ENCODE measurements around the gene KRT36.

The KRT36 gene

DNA sequence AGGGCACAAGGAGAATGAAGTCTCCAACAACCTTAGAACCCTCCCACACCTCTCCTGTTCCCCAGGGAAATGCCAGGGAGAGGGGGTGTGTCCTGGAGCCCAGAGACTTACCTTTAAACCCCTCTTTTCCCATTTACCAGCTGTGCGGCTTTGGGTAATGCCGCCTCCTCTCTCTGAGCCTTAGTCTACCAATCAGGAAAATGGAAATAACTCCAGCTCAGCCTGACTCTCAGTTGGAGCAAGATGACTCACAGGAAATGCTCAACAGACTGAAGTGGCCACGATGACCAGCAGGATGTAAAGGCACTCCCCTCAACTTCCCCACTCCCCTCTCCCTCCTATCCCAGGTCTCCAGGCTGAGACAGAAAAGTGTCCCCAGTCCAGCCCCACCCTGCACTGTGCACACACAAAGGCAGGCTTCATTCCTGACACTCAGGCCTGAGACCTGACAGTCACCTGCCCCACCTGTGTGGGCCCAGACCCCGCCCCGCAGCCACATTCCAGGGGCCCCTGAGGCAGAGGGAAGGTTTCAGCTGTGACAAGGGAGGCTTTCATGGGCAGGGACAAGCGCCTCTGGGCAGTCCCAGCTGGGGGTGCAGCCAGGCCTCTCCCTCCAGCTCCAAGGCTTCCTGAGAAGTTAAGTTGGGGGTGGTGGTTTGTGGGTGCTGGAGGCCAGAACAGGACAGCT, 32.0 kb upstream of the KRT36 start:
- DNase-seq = no peak

DNA sequence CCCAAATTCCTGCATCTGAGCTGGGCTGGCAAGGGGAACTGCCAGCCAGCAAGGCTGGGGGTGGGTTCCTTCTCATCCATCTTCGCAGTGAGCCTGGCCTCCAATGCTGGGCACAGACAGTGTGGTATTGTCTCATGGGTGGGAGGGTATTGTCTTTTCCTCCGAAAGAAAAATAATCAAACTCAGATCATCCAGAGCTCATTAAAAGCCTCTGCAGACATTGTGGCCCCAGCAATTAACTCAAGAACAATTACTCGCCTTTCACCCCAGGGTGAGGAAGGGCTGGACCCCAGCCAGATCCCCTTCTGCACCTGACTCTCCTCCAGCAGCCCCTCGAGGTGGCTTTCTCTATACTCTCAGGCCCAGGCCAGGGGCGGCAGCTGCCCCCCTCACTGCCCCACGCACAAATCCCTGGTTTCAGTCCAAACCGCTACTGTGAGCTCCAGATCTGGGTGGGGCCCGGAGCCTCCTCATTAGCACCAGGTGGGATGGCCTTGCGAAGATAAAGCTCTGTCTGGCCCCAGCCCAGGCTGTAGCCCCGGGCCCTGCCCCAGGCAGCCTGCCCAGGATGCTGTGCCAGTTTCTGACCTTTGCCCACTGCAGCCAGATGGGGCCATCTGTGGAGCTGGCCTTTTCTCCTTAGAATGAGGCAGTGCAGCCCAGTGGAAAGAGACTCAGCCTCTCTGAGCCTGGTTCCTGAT, 31.3 kb upstream of the KRT36 start:
- no peak for DNase-seq

DNA sequence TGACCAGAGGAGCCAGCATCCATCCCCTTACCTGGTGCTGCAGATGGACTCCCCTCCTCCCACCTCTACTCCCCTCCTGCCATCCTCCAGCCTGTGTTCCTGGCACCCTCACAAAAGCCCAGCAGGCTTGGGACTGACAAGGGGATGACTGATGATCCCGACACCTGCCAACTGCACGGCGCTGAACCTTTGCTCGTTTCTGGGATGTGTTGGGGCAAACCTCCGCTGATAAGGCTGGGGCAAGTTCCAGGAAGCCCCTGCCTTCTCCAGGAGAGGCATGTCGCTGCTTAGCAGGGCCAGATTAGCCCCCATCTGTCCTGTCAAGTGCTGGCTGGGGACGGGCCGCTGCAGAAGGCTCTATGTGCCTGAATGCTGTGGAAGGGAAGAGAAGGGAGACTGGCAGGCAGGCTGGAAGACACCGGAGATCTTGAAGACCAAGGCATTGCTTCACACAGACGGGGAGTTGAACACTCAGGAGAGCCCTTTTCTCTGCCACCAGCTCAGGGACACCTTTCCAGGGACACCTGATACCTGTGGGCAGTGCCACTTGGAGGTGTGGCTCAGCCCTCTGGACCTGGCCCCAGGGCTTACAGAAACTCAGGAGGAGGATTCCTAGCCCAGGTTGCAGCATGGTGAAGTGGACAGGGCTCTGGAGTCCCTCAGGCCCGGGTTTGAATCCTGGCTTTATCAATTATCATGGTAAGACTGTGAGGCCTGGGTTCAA, 30.0 kb upstream of the KRT36 start:
- DNase-seq = no peak

DNA sequence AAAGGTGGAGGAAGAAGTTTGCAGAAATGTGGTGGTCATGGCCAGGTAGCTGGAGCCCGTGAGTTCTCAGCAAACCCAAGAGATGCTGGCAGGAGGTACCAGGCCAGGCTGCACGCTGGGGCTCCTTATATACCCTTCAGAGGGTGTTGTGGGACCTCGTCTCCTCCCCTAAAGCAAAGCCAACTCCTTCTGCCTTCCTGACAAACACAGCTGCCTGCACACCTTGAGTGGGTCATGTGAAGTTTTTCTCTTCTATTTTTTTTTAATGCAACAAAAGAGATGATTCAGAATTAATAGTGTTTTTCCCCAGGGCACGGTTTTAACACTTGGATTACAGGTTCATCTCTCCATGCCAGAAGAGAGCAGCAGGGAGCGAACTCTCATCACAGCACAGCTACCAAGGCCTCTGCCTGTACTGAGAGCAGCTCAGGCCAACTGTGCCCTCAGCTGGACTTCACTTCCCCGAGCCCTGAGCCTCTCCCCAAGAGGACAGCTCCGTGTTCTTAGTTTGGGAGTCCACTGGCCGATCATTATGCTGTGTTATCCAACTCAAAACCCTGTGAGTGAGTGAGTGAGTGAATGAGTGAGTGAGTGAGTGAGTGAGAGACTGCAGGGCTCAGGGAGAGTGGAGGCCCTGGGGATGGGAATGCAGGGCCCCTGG, 29.2 kb upstream of the KRT36 start, which contains the start of gene KRT15:
TSS of gene KRT15 (minus strand) at position 102 of the 661 bp plus-strand sequence. CDS start at position 39, 63 bp downstream.
- no peak for DNase-seq

DNA sequence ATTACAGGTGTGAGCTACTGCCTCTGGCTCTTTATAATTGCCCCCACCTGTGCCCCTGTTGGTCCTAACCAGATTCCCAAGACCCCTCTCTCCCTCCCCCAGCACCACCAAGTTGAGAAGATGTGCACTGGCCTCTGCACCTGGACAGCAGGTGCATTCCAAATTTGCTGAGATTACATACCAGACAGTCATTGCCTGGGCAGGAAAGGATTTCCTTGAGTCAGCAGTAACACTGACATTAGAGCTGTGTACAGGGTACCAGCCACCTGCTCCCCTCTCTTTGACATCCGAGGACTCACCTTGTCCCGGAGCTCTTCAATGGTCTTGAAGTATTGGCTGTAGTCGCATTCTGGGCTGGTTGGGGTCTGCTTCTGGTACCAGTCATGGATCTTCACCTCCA, 28.3 kb upstream of the KRT36 start:
- DNase-seq = no peak

DNA sequence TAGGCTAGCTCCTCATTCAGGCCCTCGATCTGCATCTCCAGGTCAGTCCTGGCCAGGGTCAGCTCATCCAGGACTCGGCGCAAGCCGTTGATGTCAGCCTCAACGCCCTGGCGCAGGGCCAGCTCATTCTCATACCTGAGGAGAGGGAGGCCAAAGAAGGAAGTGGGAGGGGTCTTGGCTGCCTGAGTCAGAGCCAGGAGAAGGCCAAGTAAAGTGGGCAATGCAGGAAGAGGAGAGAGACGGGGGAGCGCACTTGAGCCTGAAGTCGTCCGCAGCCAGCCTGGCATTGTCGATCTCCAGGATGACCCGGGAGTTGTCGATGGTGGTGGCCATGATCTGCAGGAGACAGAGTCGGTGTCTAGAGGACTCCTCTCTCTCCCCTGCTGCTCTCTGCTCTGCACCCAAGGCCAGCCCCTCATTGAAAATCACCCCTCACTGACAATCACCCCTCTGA, 27.1 kb upstream of the KRT36 start:
- no peak for DNase-seq

DNA sequence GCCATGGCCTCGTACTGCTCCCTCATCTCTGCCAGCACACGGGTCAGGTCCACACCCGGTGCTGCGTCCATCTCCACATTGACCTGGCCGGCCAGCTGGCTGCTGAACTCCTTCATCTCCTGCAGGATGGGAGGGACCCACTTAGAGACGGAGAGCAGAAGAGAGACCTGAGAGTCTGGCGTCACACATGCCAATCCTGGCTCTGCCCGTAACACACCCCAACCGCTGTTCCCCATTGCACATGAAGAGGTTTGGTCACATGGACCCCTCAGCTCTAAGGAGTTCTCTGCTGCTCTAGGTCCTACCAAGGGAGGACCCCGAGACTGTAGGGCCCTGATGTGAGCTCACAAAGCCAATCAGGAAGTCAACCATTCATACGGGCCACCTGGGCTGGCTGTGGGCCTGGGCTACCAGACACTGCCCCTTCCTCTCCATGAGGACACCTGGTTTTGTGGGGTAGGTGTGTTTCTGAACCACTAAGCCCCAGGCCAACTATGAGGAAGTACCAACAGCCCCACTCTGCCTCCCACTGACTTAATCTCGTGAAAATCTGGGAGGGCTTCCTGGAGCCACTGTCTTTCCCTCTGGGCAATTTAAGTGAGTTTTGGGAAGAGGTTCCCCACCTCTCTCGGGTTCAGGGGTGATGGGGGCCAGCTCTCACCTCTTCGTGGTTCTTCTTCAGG, 26.6 kb upstream of the KRT36 start:
- no peak for DNase-seq

DNA sequence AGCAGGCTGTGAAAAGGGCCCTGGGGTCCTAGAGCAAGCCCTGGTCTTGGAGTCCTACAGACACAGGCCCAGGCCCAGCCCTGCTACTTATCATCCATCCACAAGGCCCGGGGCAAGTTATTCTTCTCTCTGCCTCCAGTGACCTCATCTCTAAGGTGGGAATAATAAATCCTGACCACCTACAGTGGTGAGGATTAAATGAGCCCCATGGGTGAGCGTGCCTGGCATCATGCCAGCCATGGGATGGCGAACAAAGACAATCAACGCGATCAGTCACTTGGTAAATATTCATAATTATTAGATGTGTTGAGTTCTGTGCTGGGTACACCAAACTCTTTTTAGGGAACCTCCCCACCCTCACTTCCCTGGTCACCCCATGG, 23.4 kb upstream of the KRT36 start:
- no peak for DNase-seq

DNA sequence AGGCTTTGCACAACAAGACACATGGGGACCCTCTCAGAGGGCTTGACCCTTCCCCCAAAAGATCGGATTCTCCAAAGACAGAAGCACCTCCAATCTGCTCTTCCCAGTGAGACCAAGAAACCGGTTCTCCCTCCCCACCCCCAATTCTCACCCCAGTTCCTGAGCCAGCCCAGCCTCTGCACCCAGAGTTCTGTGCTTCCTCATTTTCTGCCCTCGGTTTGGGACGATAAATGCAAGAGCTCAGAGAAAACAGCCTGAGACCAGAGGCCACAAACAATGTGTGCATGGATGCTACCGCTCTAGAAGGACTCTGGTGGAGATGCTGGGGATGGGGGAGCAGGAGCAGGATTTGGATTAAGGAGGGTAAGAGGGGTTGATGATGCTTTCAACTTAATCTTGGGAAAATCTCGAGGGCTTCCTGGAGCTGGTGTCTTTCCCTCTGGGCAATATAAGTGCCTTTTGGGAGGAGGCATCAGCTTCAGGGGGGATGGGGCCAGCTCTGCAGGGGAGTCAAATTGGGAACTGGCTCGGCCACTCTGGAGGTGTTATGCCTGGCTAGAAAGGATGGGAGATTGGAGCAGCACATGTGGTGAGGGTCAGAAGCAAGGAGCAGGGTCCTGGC, 22.9 kb upstream of the KRT36 start:
- DNase-seq = no peak

DNA sequence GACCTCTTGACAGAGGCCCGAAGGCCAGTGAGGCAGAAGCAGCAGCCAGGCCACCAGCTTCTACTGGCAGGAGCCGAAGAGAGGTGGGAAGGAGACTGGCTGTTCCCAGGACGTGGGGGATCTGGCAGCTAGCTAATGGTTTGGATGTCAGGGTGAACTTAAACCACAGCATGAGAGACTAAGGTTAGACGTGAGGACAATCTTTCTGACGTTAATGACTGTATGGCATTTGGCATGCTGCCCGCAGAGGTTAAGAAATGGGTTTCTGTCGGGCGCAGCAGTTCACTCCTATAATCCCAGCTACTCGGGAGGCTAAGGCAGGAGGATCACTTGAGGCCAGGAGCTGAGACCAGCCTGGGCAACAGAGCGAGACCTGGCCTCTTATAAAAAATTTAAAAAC, 22.0 kb upstream of the KRT36 start:
- DNase-seq = no peak

DNA sequence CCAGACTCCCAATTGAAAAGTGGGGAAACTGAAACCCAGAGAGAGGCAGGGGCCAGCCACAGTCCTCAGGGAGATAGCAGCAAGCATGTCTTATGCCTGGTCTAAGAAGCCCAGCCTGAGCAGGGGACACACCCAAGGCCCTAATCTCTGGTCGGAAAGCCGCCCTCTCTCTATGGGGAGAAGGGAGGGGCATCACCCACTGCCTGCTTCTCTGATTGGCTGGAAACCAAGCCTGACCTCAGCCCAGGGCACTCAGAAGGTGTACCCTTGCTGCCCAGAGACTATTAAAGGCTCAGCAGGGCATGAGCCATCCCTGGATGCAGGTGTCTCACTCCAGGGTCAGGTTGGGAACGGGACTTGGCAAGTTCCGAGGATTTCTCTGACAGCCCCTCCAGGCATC, 21.4 kb upstream of the KRT36 start:
- DNase-seq = no peak

DNA sequence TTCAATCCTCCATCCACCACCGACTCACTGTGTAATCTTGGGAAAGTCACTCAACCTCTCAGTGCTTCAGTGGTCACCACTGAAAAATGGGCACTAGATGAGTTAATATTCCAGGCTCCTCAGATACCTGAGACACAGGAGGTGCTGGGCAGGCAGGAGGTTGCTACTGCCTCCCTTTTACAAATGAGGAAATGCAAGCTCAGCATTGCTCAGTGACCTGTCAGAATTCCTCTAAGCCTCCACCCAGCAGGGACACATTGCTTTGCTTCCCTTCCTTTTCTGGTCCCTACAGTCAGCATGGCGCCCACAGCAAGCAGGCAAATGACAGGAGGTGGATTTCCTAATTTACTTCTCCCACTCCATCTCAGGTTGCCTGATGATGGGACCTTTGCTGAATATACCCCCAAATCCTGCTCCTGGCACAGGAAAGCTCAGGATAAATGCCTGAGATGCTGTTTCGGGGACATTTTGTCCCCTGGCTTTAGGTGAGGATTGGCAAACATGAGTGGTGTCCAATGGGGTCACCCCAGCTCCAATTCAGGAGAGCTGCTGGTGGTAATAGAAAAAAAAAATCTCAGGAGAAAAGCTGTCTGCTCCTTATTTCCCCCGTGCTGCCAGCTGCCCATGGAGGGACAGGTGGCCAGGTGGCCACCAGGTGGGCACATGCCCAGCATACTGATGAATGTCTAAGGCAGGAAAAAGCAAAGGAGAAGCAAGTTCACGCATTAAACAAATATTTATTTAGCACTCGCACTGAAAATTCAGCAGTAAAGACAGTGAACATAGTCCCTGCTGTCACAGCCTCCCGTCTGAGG, 20.7 kb upstream of the KRT36 start:
- DNase-seq = no peak

DNA sequence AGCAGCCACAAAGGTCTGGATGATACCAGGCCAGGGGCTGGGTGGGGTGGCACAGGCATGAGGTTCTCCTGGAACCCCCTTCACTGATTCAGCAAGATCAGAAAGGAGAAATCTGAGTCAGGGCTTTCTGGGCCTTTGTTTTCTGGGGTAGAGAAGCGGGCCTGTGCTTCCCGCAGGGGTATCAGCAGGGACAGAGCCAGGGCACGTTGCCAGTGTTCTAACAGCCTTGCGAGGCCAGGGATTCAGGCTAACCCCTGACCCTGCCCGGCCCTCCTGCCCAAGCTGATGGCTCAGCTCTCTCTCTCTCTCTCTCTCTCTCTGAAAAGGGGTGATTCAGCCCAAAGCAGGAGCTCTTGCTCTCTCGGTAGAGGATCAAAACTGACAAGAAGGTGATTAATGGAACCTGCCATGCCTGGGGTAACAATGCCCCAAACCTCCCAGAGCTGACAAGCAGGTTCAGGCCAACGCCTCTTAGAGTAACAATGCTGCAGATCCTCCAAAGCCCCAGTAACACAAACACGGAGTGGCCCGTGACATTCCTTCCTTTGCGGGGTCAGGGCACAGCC, 17.7 kb upstream of the KRT36 start:
- DNase-seq = no peak

DNA sequence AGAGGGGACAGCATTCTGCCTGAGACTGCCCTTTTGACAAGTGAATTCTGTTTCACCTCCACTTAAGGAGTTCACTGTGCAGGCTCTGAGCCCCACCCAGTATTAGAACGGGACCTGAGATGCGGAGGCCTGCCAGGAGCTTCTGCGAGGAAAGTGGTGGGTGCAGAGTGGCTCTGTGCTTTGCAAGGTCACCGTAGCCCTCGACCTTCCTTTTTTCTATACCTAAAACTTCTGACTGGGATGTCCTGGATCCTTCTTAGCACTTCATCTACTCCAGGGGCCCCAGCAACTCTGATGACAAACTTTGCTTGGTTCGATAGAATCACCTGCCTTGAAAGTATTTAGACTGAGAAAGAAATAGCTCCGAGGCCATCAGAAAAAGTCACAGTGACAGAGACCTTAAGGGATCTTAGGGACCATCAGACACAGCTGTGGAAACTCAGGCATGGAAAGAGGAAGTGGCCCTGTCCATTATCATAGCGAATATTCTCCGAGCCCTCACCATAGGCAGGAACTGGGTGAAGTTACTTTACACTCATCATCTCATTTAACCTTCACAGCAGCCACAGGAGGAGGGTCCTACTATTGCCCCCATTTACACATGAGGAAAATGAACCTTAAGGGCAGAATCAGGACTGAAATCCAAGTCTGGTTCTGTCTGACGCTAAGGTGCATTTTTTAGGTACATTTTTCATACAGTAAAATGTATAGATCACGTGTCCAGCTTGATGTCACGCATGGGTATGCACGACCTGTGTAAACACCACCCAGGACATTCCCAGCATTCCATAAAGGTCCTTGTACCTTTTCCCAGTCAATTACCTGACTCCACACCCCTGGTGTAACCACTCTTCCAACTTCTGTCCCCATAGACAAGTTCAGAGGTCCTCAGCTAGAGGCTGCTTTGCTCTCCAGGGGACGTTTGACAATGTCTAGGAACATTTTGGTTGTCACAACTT, 16.4 kb upstream of the KRT36 start:
- no peak for DNase-seq

DNA sequence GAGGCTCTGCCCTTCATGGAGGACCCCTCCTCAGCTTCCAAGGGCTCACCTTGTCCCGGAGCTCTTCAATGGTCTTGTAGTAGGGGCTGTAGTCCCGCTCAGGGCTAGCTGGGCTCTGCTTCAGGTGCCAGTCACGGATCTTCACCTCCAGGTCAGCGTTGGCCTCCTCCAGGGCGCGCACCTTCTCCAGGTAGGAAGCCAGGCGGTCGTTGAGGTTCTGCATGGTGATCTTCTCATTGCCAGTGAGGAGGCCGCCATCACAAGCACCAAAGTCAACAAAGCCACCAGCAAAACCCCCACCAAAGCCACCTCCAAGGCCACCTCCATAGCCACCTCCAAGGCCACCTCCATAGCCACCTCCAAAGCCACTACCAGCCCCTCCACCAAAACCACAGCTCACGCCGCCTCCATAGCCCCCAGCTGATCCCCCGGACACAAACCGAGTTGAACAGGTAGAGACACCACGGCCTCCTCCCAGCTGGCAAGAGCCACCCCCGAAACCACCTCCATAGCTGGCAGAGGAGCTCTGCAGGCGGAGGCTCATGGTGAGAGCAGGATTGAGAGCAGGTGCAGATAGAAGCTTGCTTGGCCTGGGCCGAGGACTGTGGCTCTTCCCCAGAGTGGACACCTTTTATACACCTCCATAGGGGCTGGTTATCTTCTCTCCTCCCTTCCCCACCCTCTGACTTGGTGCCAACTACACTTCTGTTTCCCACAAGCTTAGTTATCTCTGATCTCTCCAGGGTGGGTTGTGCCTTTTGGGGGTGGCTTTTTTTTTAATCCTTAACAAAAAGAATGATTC, 15.5 kb upstream of the KRT36 start, which contains the start of gene KRT13:
TSS of gene KRT13 (minus strand) at position 606 of the 802 bp plus-strand sequence. CDS start at position 544, 62 bp downstream.
- no peak for DNase-seq

DNA sequence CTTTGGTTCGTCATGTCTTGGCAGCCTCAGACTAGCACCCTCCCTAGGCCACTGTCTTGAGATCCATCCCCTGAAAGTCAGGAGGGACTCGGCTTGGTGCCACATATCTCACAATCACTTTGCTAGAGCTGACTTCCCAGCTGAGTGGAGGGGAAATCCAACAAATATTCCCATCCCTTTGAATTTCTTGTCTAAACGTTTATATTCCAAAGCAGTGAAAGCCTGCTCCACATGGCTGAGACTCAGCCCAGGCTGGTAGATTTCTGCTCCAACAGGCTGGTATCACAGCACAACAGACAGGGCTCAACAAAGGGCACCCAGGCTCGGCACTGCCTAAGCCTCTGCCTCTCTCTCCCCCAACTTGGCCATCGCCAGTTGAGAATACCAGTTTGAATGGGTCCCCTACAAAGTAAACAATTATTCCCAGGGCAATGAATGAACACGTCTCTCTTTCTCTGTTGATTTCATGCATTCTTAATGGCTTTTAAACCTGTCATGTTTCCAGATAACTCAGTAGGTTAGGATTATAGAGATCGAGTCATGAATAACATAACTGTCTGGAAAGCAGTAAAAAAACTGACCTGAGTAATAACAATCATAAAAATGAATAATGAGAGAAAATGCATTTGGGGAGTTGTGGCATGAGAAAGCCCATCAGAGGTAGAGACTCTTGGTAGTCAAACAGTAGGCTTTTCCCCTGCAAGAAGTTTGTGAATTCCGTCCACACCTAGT, 14.7 kb upstream of the KRT36 start:
- no peak for DNase-seq

DNA sequence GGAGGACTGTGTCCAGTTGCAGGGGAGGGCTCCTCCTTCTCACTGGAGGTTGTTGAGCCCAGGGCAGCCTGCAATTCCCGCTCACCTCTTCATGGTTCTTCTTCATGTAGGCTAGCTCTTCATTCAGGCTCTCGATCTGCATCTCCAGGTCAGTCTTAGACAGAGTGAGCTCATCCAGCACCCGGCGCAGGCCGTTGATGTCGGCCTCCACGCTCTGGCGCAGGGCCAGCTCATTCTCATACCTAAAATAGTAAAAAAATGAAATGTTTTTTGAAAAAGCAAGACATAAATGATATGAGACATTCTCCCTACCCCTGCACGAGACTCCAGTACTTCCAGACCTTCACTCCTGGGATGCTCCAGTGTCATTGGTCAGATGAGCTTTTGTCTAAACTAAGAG, 13.5 kb upstream of the KRT36 start:
- DNase-seq = no peak

Data from right kidney (tissue), 1 donor.